Measurements from ENCODE around the gene DUSP9. TPM values are rescaled to one million over a fixed set of nuclear protein-coding genes. Genes with fewer than 3 reads are reported as not detected.

DUSP9 gene
- total RNA-seq, 2 donors from 2014 or later = 0.18 to 0.31 TPM

DNA sequence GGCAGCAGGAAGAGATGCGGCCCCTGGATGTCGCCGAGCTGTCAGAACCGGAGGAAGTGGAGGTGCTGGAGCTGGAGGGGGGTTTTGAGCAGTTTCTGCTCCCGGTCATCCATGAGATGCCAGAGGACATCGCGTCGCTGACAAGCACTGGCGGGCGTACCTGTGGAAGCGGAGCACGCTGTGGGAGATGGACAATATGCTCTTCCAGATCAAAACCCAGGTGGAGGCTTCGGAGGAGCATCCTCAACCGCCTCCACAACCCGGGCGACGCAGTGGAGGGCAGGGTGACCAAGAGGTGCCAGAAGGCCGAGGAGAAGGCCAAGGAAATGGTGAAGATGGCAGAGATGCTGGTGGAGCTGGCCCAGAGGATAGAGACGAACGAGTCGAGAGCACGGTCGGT is 40.5 kb upstream of the DUSP9 start:
- Mint-ChIP-seq H3K27me3 (ENCODE audit: insufficient read depth) (peaks cover 47% of the 10 kb centered on the region), H3K4me3 (no peak overlapping the region), H3K9me3 (peaks cover 69% of the 10 kb centered on the region), H3K27ac (no peak overlapping the region), H3K4me1 (no peaks in the 10 kb centered on the region), H3K36me3 (ENCODE audit: low read depth) (no peaks in the 10 kb centered on the region)
- TF ChIP-seq, protein P1, sequence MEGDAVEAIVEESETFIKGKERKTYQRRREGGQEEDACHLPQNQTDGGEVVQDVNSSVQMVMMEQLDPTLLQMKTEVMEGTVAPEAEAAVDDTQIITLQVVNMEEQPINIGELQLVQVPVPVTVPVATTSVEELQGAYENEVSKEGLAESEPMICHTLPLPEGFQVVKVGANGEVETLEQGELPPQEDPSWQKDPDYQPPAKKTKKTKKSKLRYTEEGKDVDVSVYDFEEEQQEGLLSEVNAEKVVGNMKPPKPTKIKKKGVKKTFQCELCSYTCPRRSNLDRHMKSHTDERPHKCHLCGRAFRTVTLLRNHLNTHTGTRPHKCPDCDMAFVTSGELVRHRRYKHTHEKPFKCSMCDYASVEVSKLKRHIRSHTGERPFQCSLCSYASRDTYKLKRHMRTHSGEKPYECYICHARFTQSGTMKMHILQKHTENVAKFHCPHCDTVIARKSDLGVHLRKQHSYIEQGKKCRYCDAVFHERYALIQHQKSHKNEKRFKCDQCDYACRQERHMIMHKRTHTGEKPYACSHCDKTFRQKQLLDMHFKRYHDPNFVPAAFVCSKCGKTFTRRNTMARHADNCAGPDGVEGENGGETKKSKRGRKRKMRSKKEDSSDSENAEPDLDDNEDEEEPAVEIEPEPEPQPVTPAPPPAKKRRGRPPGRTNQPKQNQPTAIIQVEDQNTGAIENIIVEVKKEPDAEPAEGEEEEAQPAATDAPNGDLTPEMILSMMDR (conservative IDR thresholded peaks at IDR 0.05) = no peak
- DNase-seq = no peak
- Histone ChIP-seq H3K9me3 (ENCODE audit: control insufficient read depth, low read length) (no peaks in the 10 kb centered on the region), H3K27ac (ENCODE audit: low read depth, low read length) (no peak overlapping the region), H3K9ac (ENCODE audit: extremely low read depth, low read length, poor library complexity, severe bottlenecking) (no peak overlapping the region), H3K27me3 (ENCODE audit: control insufficient read depth, insufficient read depth, low read length, poor library complexity, severe bottlenecking) (peaks cover 16% of the 10 kb centered on the region), H3K36me3 (ENCODE audit: control insufficient read depth, insufficient read depth, low read length) (no peaks in the 10 kb centered on the region), H3K4me3 (ENCODE audit: low read length) (no peak overlapping the region), H3K4me1 (ENCODE audit: control insufficient read depth, insufficient read depth, low read length) (no peaks in the 10 kb centered on the region)
- WGBS, 2 experiments (ENCODE audit: insufficient coverage in 1 of 2, insufficient read length in 1 of 2) = 86 to 90% methylated on average over 6 to 23 of the region's 23 CpGs

DNA sequence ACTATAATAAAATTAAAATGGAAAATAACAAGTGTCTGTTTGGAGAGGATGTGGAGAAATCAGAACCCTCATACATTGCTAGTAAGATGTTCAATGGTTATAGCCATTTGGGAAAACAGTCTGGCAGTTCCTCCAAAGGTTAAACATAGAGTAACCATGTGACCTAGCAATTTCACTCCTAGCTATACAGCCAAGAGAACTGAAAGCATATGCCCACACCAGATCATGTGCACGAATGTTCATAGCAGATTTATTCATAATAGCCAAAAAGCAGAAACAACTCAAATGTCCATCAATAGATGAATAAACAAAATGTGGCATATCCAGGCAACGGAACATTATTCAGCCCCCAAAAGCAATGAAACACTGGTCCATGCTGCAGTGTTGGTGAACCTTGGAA is 38.6 kb upstream of the DUSP9 start:
- no peaks in the 10 kb centered on the region for H3K9me3 ChIP-seq (ENCODE audit: control insufficient read depth, low read length)
- Mint-ChIP-seq H3K27me3 (ENCODE audit: insufficient read depth) (peaks cover 61% of the 10 kb centered on the region), H3K9me3 (peaks cover 67% of the 10 kb centered on the region), H3K4me1 (no peaks in the 10 kb centered on the region), H3K27ac (no peak overlapping the region), H3K36me3 (ENCODE audit: low read depth) (no peaks in the 10 kb centered on the region), H3K4me3 (no peak overlapping the region)
- peaks cover 19% of the 10 kb centered on the region for H3K27me3 ChIP-seq (ENCODE audit: control insufficient read depth, insufficient read depth, low read length, poor library complexity, severe bottlenecking)
- TF ChIP-seq, protein P1 (conservative IDR thresholded peaks at IDR 0.05) = no peak
- H3K27ac ChIP-seq (ENCODE audit: low read depth, low read length) = no peak overlapping the region
- DNase-seq = no peak
- WGBS, 2 experiments (ENCODE audit: insufficient coverage in 1 of 2, insufficient read length in 1 of 2) = 95% methylated on average over 2 of the region's 2 CpGs; no CpG with 5 or more reads in 1 of the 2 experiments
- no peaks in the 10 kb centered on the region for H3K4me1 ChIP-seq (ENCODE audit: control insufficient read depth, insufficient read depth, low read length)
- H3K9ac ChIP-seq (ENCODE audit: extremely low read depth, low read length, poor library complexity, severe bottlenecking) = no peak overlapping the region
- H3K36me3 ChIP-seq (ENCODE audit: control insufficient read depth, insufficient read depth, low read length) = no peaks in the 10 kb centered on the region
- H3K4me3 ChIP-seq (ENCODE audit: low read length) = no peak overlapping the region

DNA sequence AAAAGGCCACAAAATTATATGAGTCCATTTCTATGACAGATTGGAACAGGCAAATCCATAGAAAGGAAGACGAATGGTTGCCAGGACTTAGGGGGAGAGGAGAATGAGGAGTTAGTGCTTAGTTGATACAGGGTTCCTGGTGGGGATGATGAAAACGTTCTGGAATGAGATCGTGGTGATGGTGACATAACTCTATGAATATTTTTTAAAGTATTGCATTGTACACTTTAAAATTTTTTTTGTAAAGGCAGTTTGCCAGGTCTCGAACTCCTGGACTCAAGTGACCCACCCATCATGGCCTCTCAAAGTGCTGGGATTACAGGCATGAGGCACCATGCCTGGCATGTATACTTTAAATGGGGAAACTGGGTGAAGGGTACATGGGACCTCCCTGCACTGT is 38.2 kb upstream of the DUSP9 start:
- no peaks in the 10 kb centered on the region for H3K4me1 ChIP-seq (ENCODE audit: control insufficient read depth, insufficient read depth, low read length)
- no peak overlapping the region for H3K27ac ChIP-seq (ENCODE audit: low read depth, low read length)
- H3K9me3 ChIP-seq (ENCODE audit: control insufficient read depth, low read length) = no peaks in the 10 kb centered on the region
- peaks cover 66% of the 10 kb centered on the region for H3K9me3 Mint-ChIP-seq
- H3K36me3 Mint-ChIP-seq (ENCODE audit: low read depth) = no peaks in the 10 kb centered on the region
- WGBS, 2 experiments (ENCODE audit: insufficient coverage in 1 of 2, insufficient read length in 1 of 2) = 90% methylated on average over 2 of the region's 4 CpGs; no CpG with 5 or more reads in 1 of the 2 experiments
- H3K27me3 Mint-ChIP-seq (ENCODE audit: insufficient read depth) = peaks cover 65% of the 10 kb centered on the region
- no peaks in the 10 kb centered on the region for H3K4me1 Mint-ChIP-seq
- H3K27ac Mint-ChIP-seq = no peak overlapping the region
- TF ChIP-seq, protein P1 (conservative IDR thresholded peaks at IDR 0.05) = no peak
- H3K36me3 ChIP-seq (ENCODE audit: control insufficient read depth, insufficient read depth, low read length) = no peaks in the 10 kb centered on the region
- DNase-seq = no peak
- no peak overlapping the region for H3K9ac ChIP-seq (ENCODE audit: extremely low read depth, low read length, poor library complexity, severe bottlenecking)
- H3K4me3 ChIP-seq (ENCODE audit: low read length) = no peak overlapping the region
- no peak overlapping the region for H3K4me3 Mint-ChIP-seq
- H3K27me3 ChIP-seq (ENCODE audit: control insufficient read depth, insufficient read depth, low read length, poor library complexity, severe bottlenecking) = peaks cover 23% of the 10 kb centered on the region

Data from endodermal cell (in vitro differentiated cells).